Adipose tissue (tissue), 3 donors: ENCODE data around the gene MRPS35. TPM values are rescaled to one million over a fixed set of nuclear protein-coding genes. Genes with fewer than 3 reads are reported as not detected.

Source experiments
- H3K27ac ChIP-seq: one replicate; pipeline ENCODE4 v1.5.1; 2013; ENCODE audit warnings: low read depth, low read length
- WGBS, 3 donors: extraction: QIAGEN DNeasy Blood & Tissue Kit; methylation state at CpG; one replicate each; pipeline ENCODE4 v1.1.7; 2013; 5-methylcytosine and 5-hydroxymethylcytosine counted together
- polyA plus RNA-seq, 3 donors: library from polyadenylated mRNA; stranded (reverse); fragments of 200-250 nt; gene quantifications; one replicate each; pipeline ENCODE4 v1.2.3, GENCODE V29; 2013
- donor health status: healthy with polysubstance abuse.
- donor health status: Bipolar disorder and iron deficiency.
- donor health status: healthy.

Gene MRPS35
- 10 to 100 TPM; 14.1 to 33.6 (median 27.8) TPM for polyA plus RNA-seq

GRCh38 chr12:27710592-27711316 lies at the start of gene MRPS35:
Gene MRPS35 (plus strand): TSS chr12:27710832. CDS start chr12:27710844, 12 bp downstream.
- 0% methylated on average over 44 to 46 of the region's 46 CpGs for WGBS, 3 donors
- peak within 1 kb of the TSS; percentile 44 for H3K27ac ChIP-seq

GRCh38 chr12:27665704-27666103 lies 44.9 kb upstream of the MRPS35 start:
- WGBS, 3 donors = 72 to 93% (median 91%) methylated on average over 3 of the region's 3 CpGs
- H3K27ac ChIP-seq = no peak overlapping the region

- WGBS, 3 donors = 48 to 60% (median 55%) methylated on average over 3 of the region's 3 CpGs
- H3K27ac ChIP-seq = no peak overlapping the region
Measured at GRCh38 chr12:27666510-27666909, 44.1 kb upstream of the MRPS35 start.

GRCh38 chr12:27667540-27667939 lies 43.1 kb upstream of the MRPS35 start:
- 76 to 94% (median 83%) methylated on average over 6 of the region's 6 CpGs for WGBS, 3 donors

GRCh38 chr12:27672051-27672450 lies 38.6 kb upstream of the MRPS35 start:
- 62 to 80% (median 70%) methylated on average over 4 of the region's 4 CpGs for WGBS, 3 donors

More at GRCh38 chr12:27667540-27667939, 43.1 kb upstream of the MRPS35 start:
- no peak overlapping the region for H3K27ac ChIP-seq

GRCh38 chr12:27672643-27673042 lies 38.0 kb upstream of the MRPS35 start:
- WGBS, 3 donors = 48 to 75% (median 65%) methylated on average over 1 of the region's 1 CpG
- no peak overlapping the region for H3K27ac ChIP-seq

More at GRCh38 chr12:27672051-27672450, 38.6 kb upstream of the MRPS35 start:
- H3K27ac ChIP-seq = no peak overlapping the region

GRCh38 chr12:27673101-27673718 lies 37.4 kb upstream of the MRPS35 start:
- no peak overlapping the region for H3K27ac ChIP-seq
- 41 to 69% (median 49%) methylated on average over 3 of the region's 3 CpGs for WGBS, 3 donors

GRCh38 chr12:27674989-27675388 lies 35.6 kb upstream of the MRPS35 start:
- no peak overlapping the region for H3K27ac ChIP-seq
- WGBS, 3 donors = 67 to 88% (median 81%) methylated on average over 2 of the region's 2 CpGs

GRCh38 chr12:27680619-27681018 lies 30.0 kb upstream of the MRPS35 start:
- H3K27ac ChIP-seq = no peak overlapping the region

GRCh38 chr12:27682534-27682933 lies 28.1 kb upstream of the MRPS35 start:
- no peak overlapping the region for H3K27ac ChIP-seq
- WGBS, 3 donors = 94 to 96% (median 95%) methylated on average over 2 of the region's 2 CpGs

- H3K27ac ChIP-seq = no peak overlapping the region
- WGBS, 3 donors = 67 to 74% (median 74%) methylated on average over 2 of the region's 2 CpGs
Measured at GRCh38 chr12:27685274-27685673, 25.4 kb upstream of the MRPS35 start.

- no peak overlapping the region for H3K27ac ChIP-seq
Measured at GRCh38 chr12:27686147-27686546, 24.5 kb upstream of the MRPS35 start.

- 72 to 97% (median 94%) methylated on average over 3 of the region's 3 CpGs for WGBS, 3 donors
- no peak overlapping the region for H3K27ac ChIP-seq
Measured at GRCh38 chr12:27688671-27689070, 22.0 kb upstream of the MRPS35 start.

GRCh38 chr12:27689558-27690180 lies 21.0 kb upstream of the MRPS35 start:
- 91 to 93% (median 93%) methylated on average over 13 of the region's 13 CpGs for WGBS, 3 donors
- H3K27ac ChIP-seq = no peak overlapping the region

GRCh38 chr12:27693403-27693802 lies 17.2 kb upstream of the MRPS35 start:
- WGBS, 3 donors = 90 to 97% (median 91%) methylated on average over 2 of the region's 2 CpGs
- H3K27ac ChIP-seq = no peak overlapping the region

- no peak overlapping the region for H3K27ac ChIP-seq
- 85 to 89% (median 88%) methylated on average over 6 of the region's 6 CpGs for WGBS, 3 donors
Measured at GRCh38 chr12:27695556-27696292, 14.9 kb upstream of the MRPS35 start.

- no peak within 1 kb of the TSS for H3K27ac ChIP-seq
- 52 to 86% (median 85%) methylated on average over 5 of the region's 5 CpGs for WGBS, 3 donors
Measured at GRCh38 chr12:27696293-27696652, 14.4 kb upstream of the MRPS35 start, which contains the start of gene REP15. Gene REP15 (plus strand): TSS chr12:27696447. CDS start chr12:27696563, 116 bp downstream.

- H3K27ac ChIP-seq = no peak overlapping the region
- WGBS, 3 donors = 43 to 84% (median 79%) methylated on average over 3 of the region's 3 CpGs
Measured at GRCh38 chr12:27696864-27697564, 13.6 kb upstream of the MRPS35 start.
